ENCODE data around the gene INTS11. TPM values are rescaled to one million over a fixed set of nuclear protein-coding genes. Genes with fewer than 3 reads are reported as not detected.

The INTS11 gene
- polyA plus RNA-seq, 1 donor from 2014 or later: 65.8 TPM

DNA sequence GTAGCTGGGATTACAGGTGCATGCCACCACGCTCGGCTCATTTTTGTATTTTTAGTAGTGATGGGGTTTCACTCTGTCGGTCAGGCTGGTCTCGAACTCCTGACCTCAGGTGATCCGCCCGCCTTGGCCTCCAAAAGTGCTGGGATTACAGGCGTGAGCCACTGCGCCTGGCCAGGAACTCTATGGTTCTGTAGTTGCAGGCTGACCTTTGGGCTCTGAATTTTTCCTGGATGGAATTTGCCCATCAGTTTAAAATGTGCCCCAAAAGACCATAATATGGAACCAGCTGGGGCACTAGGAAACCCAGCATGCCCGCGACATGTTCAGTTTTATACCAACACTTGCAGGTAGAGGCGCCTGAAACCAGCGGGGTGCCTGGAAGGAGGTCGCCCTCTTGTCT is 45.8 kb downstream of the INTS11 start:
- no peaks in the 10 kb centered on the region for H3K27me3 Mint-ChIP-seq
- H3K4me3 Mint-ChIP-seq: peak overlapping the region in 2 of 4 donors; percentile 48 to 75
- no peaks in the 10 kb centered on the region for H3K9me3 Mint-ChIP-seq
- no peaks in the 10 kb centered on the region for H3K4me1 Mint-ChIP-seq
- no peak overlapping the region for H3K27ac Mint-ChIP-seq
- peaks cover 2% of the 10 kb centered on the region for H3K36me3 Mint-ChIP-seq

DNA sequence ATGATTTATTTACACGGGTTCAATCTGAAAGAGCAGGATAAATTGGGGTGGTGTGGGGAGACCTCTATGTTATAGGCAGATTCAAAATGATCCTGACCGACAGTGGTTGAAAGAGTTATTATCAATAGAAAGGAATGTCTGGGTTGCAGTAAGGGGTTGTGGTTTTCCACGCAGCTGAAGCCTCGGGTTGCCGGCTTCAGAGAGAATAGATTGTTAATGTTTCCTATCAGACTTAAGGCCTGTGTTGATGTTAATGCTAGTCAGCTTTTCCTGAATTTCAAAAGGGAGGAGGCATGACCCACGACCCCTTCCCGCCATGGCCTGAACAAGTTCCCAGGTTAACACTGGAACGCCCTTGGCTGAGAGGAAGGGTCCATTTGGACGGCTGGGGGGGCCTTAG is 48.6 kb downstream of the INTS11 start:
- H3K36me3 Mint-ChIP-seq: peaks cover 2% of the 10 kb centered on the region
- H3K27me3 Mint-ChIP-seq: no peaks in the 10 kb centered on the region
- peak overlapping the region in 1 of 3 donors; percentile 39 for H3K27ac Mint-ChIP-seq
- peak overlapping the region; percentile 25 to 81 (median 52) for H3K4me3 Mint-ChIP-seq
- H3K4me1 Mint-ChIP-seq: peaks cover 10 to 15% (median 12%) of the 10 kb centered on the region in 3 donors
- no peaks in the 10 kb centered on the region for H3K9me3 Mint-ChIP-seq

DNA sequence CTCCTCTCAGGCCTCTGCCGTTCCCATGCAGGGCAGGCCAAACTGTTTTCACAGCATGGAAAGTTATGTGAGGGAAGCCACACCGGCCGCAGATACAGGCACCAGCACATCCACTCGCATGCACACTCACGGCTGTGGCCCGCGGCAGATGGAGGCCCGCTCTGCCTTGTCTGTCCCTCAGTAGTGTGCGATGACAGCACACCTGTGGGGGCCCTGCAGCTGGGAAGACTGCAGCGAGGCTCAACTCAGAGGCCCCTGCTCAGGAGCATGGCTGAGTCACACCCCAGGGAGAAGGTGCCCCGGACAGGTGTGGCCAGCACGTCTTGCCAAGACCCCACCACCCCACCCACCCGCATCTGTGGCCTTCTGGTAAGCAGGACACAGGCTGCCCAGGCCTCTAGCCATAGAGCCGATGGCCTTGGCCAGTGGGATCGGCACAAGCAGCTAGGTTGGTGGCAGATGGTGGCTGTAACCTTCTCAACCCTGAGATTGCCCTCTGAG is 49.5 kb downstream of the INTS11 start:
- H3K27ac Mint-ChIP-seq: peak overlapping the region in 1 of 3 donors; percentile 59

DNA sequence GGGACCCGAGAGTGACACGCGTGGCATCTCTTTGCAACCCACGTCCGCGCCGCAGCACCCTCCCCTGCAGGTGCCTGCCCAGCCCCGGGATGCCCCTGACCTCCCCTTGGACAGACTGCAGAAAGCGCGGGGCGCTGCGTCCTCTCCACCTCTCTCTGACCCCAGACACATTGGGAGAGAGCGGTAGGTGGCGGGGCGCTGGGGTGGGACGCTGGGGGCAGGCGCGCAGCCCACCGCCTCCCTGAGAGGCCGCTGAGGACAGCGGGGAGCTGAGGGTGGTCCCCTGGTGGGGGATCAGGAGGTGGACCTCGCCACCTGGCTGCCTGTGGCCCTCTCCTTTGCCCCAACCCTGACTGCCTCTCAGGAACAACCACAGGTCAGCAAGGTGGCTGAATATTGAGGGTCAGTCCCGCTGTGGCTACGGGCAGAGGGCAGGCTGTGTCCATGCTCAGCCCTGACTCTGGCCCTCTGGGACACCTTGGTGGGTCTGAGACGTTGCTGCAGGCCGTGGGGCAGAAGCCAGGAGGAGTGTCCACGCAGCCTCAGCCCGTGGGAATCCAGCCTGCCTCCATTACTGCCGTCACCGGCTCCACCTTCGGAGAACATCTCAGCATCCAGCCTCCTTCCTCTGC is 50.0 kb downstream of the INTS11 start:
- Mint-ChIP-seq H3K27me3 (no peaks in the 10 kb centered on the region), H3K27ac (peak overlapping the region in 1 of 3 donors; percentile 59), H3K4me1 (peaks cover 15 to 26% (median 22%) of the 10 kb centered on the region in 3 donors), H3K4me3 (peak overlapping the region; percentile 67 to 84 (median 76)), H3K9me3 (no peaks in the 10 kb centered on the region), H3K36me3 (peaks cover 2% of the 10 kb centered on the region)

More for the DNA sequence above, 49.5 kb downstream of the INTS11 start:
- Mint-ChIP-seq H3K27me3 (no peaks in the 10 kb centered on the region), H3K4me3 (peak overlapping the region; percentile 67 to 84 (median 72)), H3K36me3 (peaks cover 2% of the 10 kb centered on the region), H3K9me3 (no peaks in the 10 kb centered on the region), H3K4me1 (peaks cover 12 to 23% (median 19%) of the 10 kb centered on the region in 3 donors)

DNA sequence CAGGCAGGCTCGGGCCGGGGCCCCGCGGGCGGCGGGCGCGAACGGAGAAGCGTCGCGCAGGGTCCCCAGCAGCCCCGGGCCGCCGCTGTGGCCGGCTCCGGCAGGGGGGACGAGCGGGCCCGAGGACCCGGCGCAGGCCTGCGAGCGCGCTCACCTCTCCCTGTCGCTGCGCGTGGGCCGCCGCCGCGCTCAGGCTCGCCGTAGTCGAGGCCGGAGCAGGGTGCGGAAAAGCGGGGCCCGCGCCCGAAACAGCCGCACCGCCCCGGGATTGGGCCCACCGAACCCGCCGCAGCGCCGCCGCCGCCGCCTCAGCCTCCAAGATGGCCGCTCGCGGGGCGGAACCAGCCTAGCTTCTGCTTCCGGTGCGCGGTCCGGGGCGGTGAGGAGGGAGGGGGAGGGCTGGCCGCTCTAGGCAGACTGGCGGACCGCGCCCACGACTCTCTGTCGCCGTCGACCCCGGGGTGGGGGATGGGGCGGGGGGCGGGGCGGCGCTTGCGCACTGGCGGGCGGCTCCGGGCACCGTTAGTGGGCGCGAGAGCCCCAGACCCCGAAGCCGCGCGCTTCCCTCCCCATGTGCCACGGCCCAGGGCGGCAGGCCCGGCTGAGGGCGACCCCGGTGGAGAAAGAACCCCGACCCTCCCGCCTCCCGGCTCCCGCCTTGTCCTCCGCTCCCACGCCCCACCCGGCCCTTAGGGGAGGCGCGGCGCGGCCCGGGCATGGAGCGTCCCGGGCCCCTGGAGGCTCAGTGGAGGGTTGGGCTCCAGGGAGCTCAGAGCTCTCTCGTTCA is 50.8 kb downstream of the INTS11 start, which contains the start of gene UBE2J2:
Gene UBE2J2, minus strand, starts transcription at position 343 of the 787 bp plus-strand sequence. CDS start 5,862 bp downstream, outside the sequence.
- Mint-ChIP-seq H3K27me3 (no peaks in the 10 kb centered on the region), H3K4me1 (peaks cover 15 to 26% (median 24%) of the 10 kb centered on the region in 3 donors), H3K27ac (peak within 1 kb of the TSS; percentile 53 to 90 (median 81)), H3K4me3 (peak within 1 kb of the TSS; percentile 88 to 94 (median 91)), H3K9me3 (no peaks in the 10 kb centered on the region), H3K36me3 (peaks cover 2% of the 10 kb centered on the region)

DNA sequence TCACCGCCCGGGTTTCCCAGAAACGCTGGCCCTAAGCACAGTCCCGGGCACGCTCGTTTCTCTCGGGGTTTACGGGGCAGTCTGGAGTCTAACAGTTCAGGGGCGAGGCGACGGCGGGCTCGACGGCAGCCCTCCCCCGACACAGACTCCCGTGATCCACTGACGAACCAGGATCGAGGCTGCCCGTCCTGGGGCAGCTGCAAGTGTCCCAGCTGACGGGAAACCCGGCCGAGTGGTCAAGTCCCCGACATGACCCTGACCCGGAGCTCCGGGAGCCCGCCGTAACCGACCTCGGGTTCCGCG is 51.3 kb downstream of the INTS11 start:
- peak overlapping the region; percentile 53 to 90 (median 81) for H3K27ac Mint-ChIP-seq
- H3K4me1 Mint-ChIP-seq: peaks cover 15 to 26% (median 24%) of the 10 kb centered on the region in 3 donors

DNA sequence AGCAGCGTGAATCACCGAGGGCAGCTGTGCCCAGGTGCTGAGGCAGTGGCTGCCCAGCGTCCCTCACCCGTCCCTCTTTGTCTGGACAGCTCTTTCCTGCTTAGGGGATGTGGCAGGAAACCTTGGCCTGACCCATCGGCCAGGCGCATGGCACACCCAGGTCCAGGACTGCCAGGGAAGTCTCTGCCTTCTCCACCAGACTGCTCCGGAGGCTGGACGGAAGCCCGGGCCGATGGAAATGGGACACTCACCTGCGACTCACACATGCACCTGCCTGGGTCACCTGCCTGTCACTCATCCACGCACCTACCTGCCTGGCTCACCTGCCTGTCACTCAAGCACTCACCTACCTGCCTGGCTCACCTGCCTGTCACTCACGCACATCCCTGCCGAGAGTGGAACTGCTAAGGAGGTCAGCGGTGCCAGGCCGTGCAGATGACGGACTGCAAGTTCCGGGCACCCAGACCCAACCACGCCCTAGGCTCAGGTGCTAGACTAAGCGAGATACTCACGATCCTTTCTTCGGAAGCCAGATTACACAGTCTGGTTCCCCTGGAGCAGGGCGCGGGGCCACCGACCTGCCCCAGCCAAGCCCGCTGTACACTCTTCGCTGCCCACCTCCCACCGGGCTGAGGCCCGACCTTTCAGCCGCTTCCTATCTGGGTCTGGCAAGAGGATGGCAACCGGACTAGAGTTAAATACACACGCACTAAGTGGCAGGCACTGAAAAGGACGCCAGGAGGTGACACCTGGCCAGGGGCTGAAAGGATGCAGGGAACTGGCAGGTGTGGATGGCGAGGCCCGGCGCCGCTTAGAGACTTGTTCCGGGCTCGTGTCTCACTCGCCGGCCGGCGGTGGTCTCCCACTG is 51.9 kb downstream of the INTS11 start:
- peaks cover 2% of the 10 kb centered on the region for H3K36me3 Mint-ChIP-seq
- H3K4me3 Mint-ChIP-seq: peak overlapping the region; percentile 88 to 94 (median 91)
- H3K4me1 Mint-ChIP-seq: peaks cover 15 to 26% (median 24%) of the 10 kb centered on the region in 3 donors
- peak overlapping the region; percentile 53 to 90 (median 81) for H3K27ac Mint-ChIP-seq
- no peaks in the 10 kb centered on the region for H3K9me3 Mint-ChIP-seq
- no peaks in the 10 kb centered on the region for H3K27me3 Mint-ChIP-seq

More for the DNA sequence above, 51.3 kb downstream of the INTS11 start:
- Mint-ChIP-seq H3K4me3 (peak overlapping the region; percentile 88 to 94 (median 91)), H3K36me3 (peaks cover 2% of the 10 kb centered on the region), H3K9me3 (no peaks in the 10 kb centered on the region), H3K27me3 (no peaks in the 10 kb centered on the region)

DNA sequence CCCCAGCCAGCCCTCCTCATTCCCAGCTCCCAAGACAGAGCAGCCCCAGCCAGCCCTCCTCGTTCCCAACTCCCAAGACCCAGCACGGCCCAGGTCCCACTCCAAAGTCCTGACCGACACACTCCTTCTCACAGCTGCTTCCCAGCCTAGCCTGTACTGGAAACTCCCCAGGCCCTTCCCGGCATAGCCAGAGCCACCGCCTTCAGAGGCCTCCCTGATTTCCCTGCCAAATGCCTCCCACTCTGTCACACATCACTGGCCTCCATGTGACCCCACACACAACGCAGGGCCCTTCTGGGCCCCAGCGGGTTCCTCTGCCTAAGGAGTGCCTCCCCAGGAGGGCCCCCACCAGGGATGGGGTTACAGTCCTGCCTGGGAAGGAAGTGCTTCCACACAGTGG is 53.6 kb downstream of the INTS11 start:
- H3K4me1 Mint-ChIP-seq: peaks cover 15 to 26% (median 26%) of the 10 kb centered on the region in 3 donors
- H3K27ac Mint-ChIP-seq: peak overlapping the region in 2 of 3 donors; percentile 13 to 85
- no peaks in the 10 kb centered on the region for H3K9me3 Mint-ChIP-seq
- peaks cover 2% of the 10 kb centered on the region for H3K36me3 Mint-ChIP-seq
- H3K27me3 Mint-ChIP-seq: no peaks in the 10 kb centered on the region
- H3K4me3 Mint-ChIP-seq: peak overlapping the region; percentile 41 to 92 (median 89)

DNA sequence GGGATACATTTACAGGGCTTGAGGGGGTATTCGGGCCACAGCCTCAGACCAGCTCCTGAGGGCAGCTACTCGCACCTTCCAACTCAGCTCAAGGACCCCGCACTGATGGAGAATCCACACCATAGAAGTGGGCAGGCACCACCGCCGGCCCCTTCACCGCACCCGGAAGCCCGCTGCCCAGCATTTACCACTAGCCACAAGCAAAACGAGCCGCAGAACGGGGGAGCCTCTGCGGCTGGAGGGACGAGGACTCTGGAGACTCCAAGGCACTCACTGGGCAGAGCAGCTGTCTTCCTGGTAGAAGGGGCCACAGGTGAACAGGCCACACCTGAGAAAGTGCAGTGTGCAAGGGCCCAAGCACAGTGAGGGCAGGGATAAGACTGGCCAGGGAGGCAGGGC is 56.2 kb downstream of the INTS11 start:
- Mint-ChIP-seq H3K9me3 (no peaks in the 10 kb centered on the region), H3K27me3 (no peaks in the 10 kb centered on the region), H3K27ac (no peak overlapping the region), H3K4me1 (peaks cover 15 to 26% (median 26%) of the 10 kb centered on the region in 3 donors), H3K36me3 (no peaks in the 10 kb centered on the region), H3K4me3 (no peak overlapping the region)

DNA sequence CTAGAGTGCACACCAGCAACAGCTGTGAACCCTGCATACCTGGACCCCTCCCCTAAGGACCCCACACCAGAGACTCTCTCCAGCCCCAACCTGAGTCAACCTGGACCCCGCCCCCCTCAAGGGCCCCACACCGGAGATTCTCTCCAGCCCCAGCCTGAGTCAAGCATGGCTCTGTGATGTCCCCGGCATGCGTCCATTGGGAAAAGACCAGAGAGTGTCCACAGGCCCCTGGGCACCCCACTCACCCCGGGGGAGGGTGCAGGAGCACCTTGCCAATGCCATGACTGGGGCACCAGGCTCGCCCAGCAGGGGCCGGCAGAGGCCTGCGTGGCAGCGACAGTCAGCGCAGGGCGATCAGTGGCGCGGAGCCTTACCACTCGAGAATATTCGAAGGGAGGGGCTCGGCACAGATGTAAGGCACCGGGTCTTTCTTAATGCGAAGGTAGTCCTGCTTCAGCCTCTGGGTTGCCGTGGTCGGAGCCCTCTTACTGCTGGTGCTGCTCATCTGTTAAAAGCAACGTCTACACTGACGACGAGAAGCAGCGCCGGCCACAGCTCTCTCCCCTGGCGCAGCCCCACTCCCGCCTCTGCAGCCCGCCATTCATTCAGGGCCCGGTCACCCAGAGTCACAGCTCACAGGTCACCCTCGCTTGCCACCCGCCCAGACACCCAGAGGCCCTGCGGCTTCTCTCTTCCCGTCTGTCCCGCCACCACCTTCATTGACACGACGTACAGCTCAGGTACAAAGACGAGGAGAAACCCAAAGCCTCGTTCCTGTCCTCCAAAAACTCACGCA is 56.8 kb downstream of the INTS11 start:
- peak overlapping the region in 1 of 4 donors; percentile 53 for H3K4me3 Mint-ChIP-seq
- no peak overlapping the region for H3K27ac Mint-ChIP-seq
- H3K9me3 Mint-ChIP-seq: no peaks in the 10 kb centered on the region
- peaks cover 12 to 26% (median 24%) of the 10 kb centered on the region in 3 donors for H3K4me1 Mint-ChIP-seq
- no peaks in the 10 kb centered on the region for H3K36me3 Mint-ChIP-seq
- no peaks in the 10 kb centered on the region for H3K27me3 Mint-ChIP-seq

DNA sequence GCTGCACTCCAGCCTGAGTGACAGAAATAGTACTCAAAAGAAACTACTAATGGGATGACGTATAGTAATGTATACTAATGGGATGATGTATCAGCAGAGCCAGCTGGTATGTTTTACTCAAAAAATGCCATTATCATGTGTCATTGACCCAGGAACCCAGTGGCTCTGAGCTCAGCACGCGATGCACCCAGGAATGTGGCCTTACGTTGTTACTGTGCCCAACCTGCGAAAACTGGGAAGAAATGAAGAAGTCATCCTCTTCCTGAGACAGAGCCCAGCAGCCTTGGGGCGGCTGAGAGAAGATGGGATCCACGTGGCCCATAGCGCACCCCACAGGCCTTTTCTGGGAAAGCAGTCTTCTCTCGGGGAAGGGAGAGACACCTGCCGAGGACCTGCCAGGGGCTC is 59.6 kb downstream of the INTS11 start:
- Mint-ChIP-seq H3K36me3 (peaks cover 1% of the 10 kb centered on the region), H3K27ac (no peak overlapping the region), H3K4me1 (peaks cover 2 to 10% (median 7%) of the 10 kb centered on the region in 3 donors), H3K4me3 (no peak overlapping the region), H3K27me3 (no peaks in the 10 kb centered on the region), H3K9me3 (no peaks in the 10 kb centered on the region)

DNA sequence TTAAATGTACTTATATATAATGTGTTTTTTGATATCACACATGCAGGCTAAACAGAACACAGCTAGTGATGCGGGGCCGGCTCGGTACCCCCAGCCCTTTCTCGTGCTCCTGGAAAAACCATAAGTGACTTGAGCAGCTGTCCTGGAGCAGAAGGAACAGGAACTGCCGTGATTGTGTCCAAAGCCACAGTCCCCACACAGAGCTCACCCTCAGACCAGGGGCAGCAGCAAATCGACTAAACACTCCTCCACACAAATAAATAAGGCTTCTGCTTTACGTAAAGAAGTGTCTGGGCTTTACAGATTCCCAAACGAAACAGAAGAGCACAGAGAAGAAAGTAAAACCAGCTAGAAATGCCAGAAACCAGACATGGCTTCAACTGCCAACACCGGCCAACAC is 60.4 kb downstream of the INTS11 start:
- no peaks in the 10 kb centered on the region for H3K27me3 Mint-ChIP-seq
- no peak overlapping the region for H3K4me3 Mint-ChIP-seq
- peaks cover 1% of the 10 kb centered on the region for H3K36me3 Mint-ChIP-seq
- peaks cover 0 to 8% (median 7%) of the 10 kb centered on the region in 3 donors for H3K4me1 Mint-ChIP-seq
- no peaks in the 10 kb centered on the region for H3K9me3 Mint-ChIP-seq
- no peak overlapping the region for H3K27ac Mint-ChIP-seq

DNA sequence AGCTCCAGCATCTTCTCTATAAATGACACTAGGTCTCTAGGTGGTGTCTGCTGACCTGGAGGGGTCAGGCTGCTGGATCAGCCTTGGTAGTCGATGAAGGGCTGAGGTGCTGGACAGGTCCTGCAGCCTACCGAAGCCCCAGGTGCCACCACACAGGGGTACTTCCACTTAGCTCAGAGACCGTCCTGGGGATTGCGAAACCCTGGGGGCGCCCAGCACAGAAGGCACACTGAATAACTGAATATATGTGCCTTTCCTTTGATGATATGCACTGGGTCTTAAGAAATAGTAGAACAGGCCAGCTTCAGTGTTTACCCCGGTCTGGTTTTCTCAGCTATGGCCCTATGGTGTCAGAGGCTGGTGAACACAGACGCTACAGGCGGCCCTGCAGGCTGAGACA is 61.7 kb downstream of the INTS11 start:
- no peaks in the 10 kb centered on the region for H3K27me3 Mint-ChIP-seq
- H3K9me3 Mint-ChIP-seq: no peaks in the 10 kb centered on the region
- peaks cover 0 to 7% (median 6%) of the 10 kb centered on the region in 3 donors for H3K4me1 Mint-ChIP-seq
- peaks cover 3% of the 10 kb centered on the region for H3K36me3 Mint-ChIP-seq
- H3K27ac Mint-ChIP-seq: peak overlapping the region in 1 of 3 donors; percentile 57
- no peak overlapping the region for H3K4me3 Mint-ChIP-seq

DNA sequence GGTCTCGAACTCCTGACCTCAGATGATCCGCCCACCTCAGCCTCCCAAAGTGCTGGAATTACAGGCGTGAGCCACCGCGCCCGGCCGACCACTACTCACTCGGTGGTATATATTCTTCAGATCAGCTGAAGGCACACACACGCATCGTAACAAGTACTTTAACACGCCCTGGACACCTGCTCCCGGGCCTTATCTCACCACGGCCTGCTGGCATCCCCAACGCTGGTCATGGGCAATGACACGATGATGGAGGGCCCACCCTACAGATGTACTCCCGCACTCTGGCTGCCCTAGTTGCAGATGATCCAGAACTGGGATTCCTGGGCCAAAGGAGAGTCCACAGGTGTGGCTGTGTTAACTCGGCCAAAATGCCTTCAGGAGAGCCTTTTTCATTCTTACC is 62.4 kb downstream of the INTS11 start:
- no peaks in the 10 kb centered on the region for H3K9me3 Mint-ChIP-seq
- peaks cover 0 to 7% (median 6%) of the 10 kb centered on the region in 3 donors for H3K4me1 Mint-ChIP-seq
- no peaks in the 10 kb centered on the region for H3K27me3 Mint-ChIP-seq
- H3K4me3 Mint-ChIP-seq: no peak overlapping the region
- H3K36me3 Mint-ChIP-seq: peaks cover 3% of the 10 kb centered on the region
- H3K27ac Mint-ChIP-seq: no peak overlapping the region

Measured in IgD-negative memory B cell (primary cell).